ENCODE data around the gene SPRY1. TPM values are rescaled to one million over a fixed set of nuclear protein-coding genes. Genes with fewer than 3 reads are reported as not detected.

Gene SPRY1
- total and polyA plus RNA-seq, 2 of the 8 experiments (the other 6 are each of a cell fraction or from before 2014, with no cell fraction given): 11.7 to 56.2 TPM

- no peak for TF ChIP-seq POLR2AphosphoS5 (IDR thresholded peaks at IDR 0.05; ENCODE audit: low read depth, low read length)
These were observed 41.4 kb downstream of the SPRY1 start (continued) for GRCh38 chr4:123438031-123438430.
